Esophagus muscularis mucosa (tissue), 4 donors: Measurements from ENCODE around the gene CINP.

Experiments
- EP300 ChIP-seq: sonication (generic); formaldehyde crosslinking; IDR thresholded peaks from one replicate; pipeline ENCODE4 v1.6.1; 2017; ENCODE audit warnings: antibody characterized with exemption
- POLR2A ChIP-seq: fragments of 450-650 bp; IDR thresholded peaks from one replicate; pipeline ENCODE4 v1.6.1; 2017; ENCODE audit warnings: antibody characterized with exemption, moderate library complexity, mild to moderate bottlenecking, low read depth
- POLR2AphosphoS5 ChIP-seq, 2 donors: sonication (generic); formaldehyde crosslinking; IDR thresholded peaks; one replicate each; pipeline ENCODE4 v1.6.1; 2017; ENCODE audit warnings: antibody characterized with exemption in 2 of 2
- TF ChIP-seq, protein P1 (sequence below), 3 experiments: fragments of 200-600 bp in 2 of 3; fragments of 450-650 bp in 1 of 3; sonication (generic) in 2 of 3; IDR thresholded peaks; one replicate each; pipeline ENCODE4 v1.5.1; 2017 to 2019; ENCODE audit warnings: antibody characterized with exemption in 3 of 3, mild to moderate bottlenecking in 2 of 3, moderate library complexity in 1 of 3

GRCh38 chr14:102363182-102363943 lies 673 bp upstream of the CINP start:
- TF ChIP-seq, protein P1, sequence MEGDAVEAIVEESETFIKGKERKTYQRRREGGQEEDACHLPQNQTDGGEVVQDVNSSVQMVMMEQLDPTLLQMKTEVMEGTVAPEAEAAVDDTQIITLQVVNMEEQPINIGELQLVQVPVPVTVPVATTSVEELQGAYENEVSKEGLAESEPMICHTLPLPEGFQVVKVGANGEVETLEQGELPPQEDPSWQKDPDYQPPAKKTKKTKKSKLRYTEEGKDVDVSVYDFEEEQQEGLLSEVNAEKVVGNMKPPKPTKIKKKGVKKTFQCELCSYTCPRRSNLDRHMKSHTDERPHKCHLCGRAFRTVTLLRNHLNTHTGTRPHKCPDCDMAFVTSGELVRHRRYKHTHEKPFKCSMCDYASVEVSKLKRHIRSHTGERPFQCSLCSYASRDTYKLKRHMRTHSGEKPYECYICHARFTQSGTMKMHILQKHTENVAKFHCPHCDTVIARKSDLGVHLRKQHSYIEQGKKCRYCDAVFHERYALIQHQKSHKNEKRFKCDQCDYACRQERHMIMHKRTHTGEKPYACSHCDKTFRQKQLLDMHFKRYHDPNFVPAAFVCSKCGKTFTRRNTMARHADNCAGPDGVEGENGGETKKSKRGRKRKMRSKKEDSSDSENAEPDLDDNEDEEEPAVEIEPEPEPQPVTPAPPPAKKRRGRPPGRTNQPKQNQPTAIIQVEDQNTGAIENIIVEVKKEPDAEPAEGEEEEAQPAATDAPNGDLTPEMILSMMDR (IDR thresholded peaks at IDR 0.05), result no peak
- TF ChIP-seq POLR2A, result no peak
- TF ChIP-seq POLR2AphosphoS5 (IDR thresholded peaks at IDR 0.05), result no peak
- no peak for TF ChIP-seq EP300
